NCI-H748 (cell line): ENCODE measurements around the gene WFDC1.

Experiments
- DNase-seq: peaks from one replicate; lab custom pipeline; 2025; ENCODE audit not compliant: unreplicated experiment; lab: John Stamatoyannopoulos, UW

WFDC1 gene

DNA sequence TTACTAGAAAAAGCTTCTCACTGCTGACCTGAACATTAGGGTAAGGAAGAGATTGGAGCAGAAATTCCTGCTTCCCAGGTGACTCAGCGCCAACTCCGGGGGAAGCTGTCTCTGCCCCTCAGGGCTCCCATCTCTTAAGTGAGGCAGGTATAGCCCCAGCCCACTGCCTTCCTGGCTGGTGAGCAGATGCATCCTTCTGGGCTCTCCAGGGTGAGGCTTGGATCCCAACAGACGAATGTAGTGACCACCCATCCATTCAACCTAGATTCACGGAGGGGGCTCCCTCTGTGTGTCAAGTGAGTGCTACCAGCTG is 76.8 kb downstream of the WFDC1 start:
- no peak for DNase-seq

GRCh38 chr16:84373907-84374489 is 79.3 kb downstream of the WFDC1 start:
- no peak for DNase-seq

DNA sequence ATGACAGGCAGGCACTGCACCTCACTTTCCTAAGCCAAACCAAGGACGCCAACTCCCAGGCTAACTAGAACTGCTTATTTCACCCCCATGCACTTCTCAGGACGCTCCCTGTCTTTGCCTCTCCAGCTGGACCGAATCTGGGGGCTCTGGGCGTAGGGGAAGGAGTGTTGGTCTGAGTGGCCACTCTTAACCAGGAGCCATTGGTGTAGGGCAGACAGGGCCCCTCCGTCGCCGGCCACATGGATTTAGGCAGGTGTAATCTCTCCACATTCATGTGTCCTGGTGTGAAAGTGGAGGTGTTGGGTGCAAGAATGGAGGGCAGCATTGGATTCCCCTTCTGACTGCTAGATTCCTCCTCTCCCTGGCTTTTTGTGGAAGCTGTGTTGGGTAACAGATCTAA is 83.4 kb downstream of the WFDC1 start:
- no peak for DNase-seq

DNA sequence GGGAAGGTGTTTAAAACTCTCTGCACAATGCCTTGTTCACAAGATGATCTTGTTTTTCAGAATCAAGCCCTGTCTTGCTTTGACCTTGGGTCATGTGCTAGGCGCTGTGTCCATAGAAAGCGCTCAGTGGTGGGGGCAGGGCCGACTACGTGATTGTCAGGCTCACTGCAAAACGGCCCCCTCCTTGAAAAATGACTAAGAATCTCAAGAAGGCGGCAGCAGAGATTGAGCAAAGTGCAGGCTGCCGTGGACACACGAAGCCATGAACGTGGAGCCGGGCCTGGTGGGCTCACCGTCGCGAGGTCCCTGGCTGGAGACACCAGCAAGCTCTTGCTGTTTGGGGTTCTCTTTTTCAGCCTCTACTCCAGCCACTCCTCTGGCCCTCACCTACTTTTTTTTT is 83.9 kb downstream of the WFDC1 start:
- DNase-seq, result no peak

- no peak for DNase-seq
Measured at GRCh38 chr16:84379008-84379708, 84.5 kb downstream of the WFDC1 start.
